GM23248 (cell line): ENCODE results near the gene SPATA25. TPM values are rescaled to one million over a fixed set of nuclear protein-coding genes. Genes with fewer than 3 reads are reported as not detected.

ENCODE experiments used
- DNase-seq: peaks from one replicate; pipeline ENCODE4 v3.0.0-alpha.2; 2015
- H2AFZ ChIP-seq: fragments of 200-600 bp; sonication (generic); 2 replicates; pipeline ENCODE4 v1.6.1; 2016; ENCODE audit warnings: antibody characterized with exemption
- H3F3A ChIP-seq: fragments of 200-600 bp; sonication (generic); 2 replicates; pipeline ENCODE4 v1.6.1; 2016; ENCODE audit warnings: mild to moderate bottlenecking, antibody characterized with exemption, mixed run types; ENCODE audit not compliant: insufficient read depth
- H3K27ac ChIP-seq: fragments of 200-600 bp; sonication (generic); 2 replicates; pipeline ENCODE4 v1.5.1; 2016; ENCODE audit warnings: mild to moderate bottlenecking
- H3K27me3 ChIP-seq: fragments of 200-600 bp; sonication (generic); replicated peaks from 2 replicates; pipeline ENCODE4 v1.6.1; 2016; ENCODE audit warnings: mild to moderate bottlenecking; ENCODE audit not compliant: insufficient read depth
- H3K36me3 ChIP-seq: fragments of 200-600 bp; sonication (generic); 2 replicates; pipeline ENCODE4 v1.6.1; 2016; ENCODE audit warnings: low read depth, mild to moderate bottlenecking
- H3K4me1 ChIP-seq: fragments of 200-600 bp; sonication (generic); 2 replicates; pipeline ENCODE4 v1.6.1; 2016; ENCODE audit warnings: mild to moderate bottlenecking; ENCODE audit not compliant: insufficient read depth
- H3K4me2 ChIP-seq: fragments of 200-600 bp; sonication (generic); one replicate; pipeline ENCODE4 v1.6.1; 2016; ENCODE audit warnings: mild to moderate bottlenecking; ENCODE audit not compliant: unreplicated experiment
- H3K4me3 ChIP-seq: fragments of 200-600 bp; sonication (generic); 2 replicates; pipeline ENCODE4 v1.5.1; 2016; ENCODE audit warnings: mild to moderate bottlenecking
- H3K79me2 ChIP-seq: fragments of 200-600 bp; sonication (generic); 2 replicates; pipeline ENCODE4 v1.6.1; 2016; ENCODE audit warnings: mild to moderate bottlenecking; ENCODE audit not compliant: insufficient read depth
- H3K9ac ChIP-seq: fragments of 200-600 bp; sonication (generic); 2 replicates; pipeline ENCODE4 v1.6.1; 2016; ENCODE audit warnings: mild to moderate bottlenecking
- H3K9me2 ChIP-seq: fragments of 200-600 bp; sonication (generic); 2 replicates; pipeline ENCODE4 v1.6.1; 2016; ENCODE audit warnings: mixed run types, mild to moderate bottlenecking, moderate library complexity; ENCODE audit not compliant: insufficient read depth
- H3K9me3 ChIP-seq: fragments of 200-600 bp; sonication (generic); one replicate; pipeline ENCODE4 v1.6.1; 2017; ENCODE audit warnings: low read depth
- H4K20me1 ChIP-seq: fragments of 200-600 bp; sonication (generic); 2 replicates; pipeline ENCODE4 v1.6.0; 2016; ENCODE audit not compliant: insufficient read depth
- EZH2 ChIP-seq: fragments of 200-600 bp; sonication (generic); IDR thresholded peaks from 2 replicates; pipeline ENCODE4 v1.6.1; 2018; ENCODE audit warnings: antibody characterized with exemption, mild to moderate bottlenecking; ENCODE audit not compliant: insufficient read depth, poor library complexity, severe bottlenecking
- EZH2phosphoT487 ChIP-seq: fragments of 200-600 bp; sonication (generic); IDR thresholded peaks from 2 replicates; pipeline ENCODE4 v1.6.1; 2018; ENCODE audit warnings: antibody characterized with exemption, moderate library complexity, mild to moderate bottlenecking, low read depth; ENCODE audit not compliant: insufficient read depth
- WGBS, 2 experiments: methylation state at CpG; one replicate each; pipeline ENCODE4 v1.1.6; 2015 to 2017; ENCODE audit warnings: low lambda C conversion rate in 2 of 2, low coverage in 1 of 2; ENCODE audit errors: missing lambda C conversion rate in 2 of 2; 5-methylcytosine and 5-hydroxymethylcytosine counted together
- in situ Hi-C: fragments of 300-500 bp; cut with MboI; formaldehyde crosslinking; loops from 2 replicates; pipeline ENCODE4 v1.15.0; 2020
- polyA plus RNA-seq: library from polyadenylated mRNA; unstranded; fragments of >200 nt; fragmentation: Nextera tagmentation; extraction: Ambion mirVana; gene quantifications from 2 replicates; pipeline ENCODE4 v1.2.1, GENCODE V29; 2016
- total RNA-seq: library from RNA; depleted of rRNA; stranded (reverse); fragments of >200 nt; shearing (Covaris generic); gene quantifications from 2 replicates; pipeline ENCODE4 v1.2.3, GENCODE V29; 2014

The SPATA25 gene
- total and polyA plus RNA-seq, 2 experiments from 2014 or later = not detected

- H3K79me2 ChIP-seq = 0 out of 2 replicates have a peak, but pooled peaks cover 4% of the 10 kb centered on the region
- no peak overlapping the region for H2AFZ ChIP-seq
- no peaks in the 10 kb centered on the region for H3K9me3 ChIP-seq
- peaks cover 14% of the 10 kb centered on the region; the same call in 1 of the 2 replicates for H3K36me3 ChIP-seq
- TF ChIP-seq EZH2phosphoT487 = no peak
- TF ChIP-seq EZH2 = no peak
- H3K27ac ChIP-seq = no peak overlapping the region
- H3K27me3 ChIP-seq = no peaks in the 10 kb centered on the region
- no peak overlapping the region for H3K9ac ChIP-seq
- no peak for DNase-seq
- no peaks in the 10 kb centered on the region for H4K20me1 ChIP-seq
- 85 to 87% methylated on average over 10 to 12 of the region's 12 CpGs for WGBS, 2 experiments
- no peak overlapping the region for H3K4me2 ChIP-seq
- in situ Hi-C loops = no loop called here
- no peaks in the 10 kb centered on the region for H3K4me1 ChIP-seq
- H3K9me2 ChIP-seq = no peaks in the 10 kb centered on the region
- no peaks in the 10 kb centered on the region for H3F3A ChIP-seq
- H3K4me3 ChIP-seq = no peak overlapping the region
Observed at GRCh38 chr20:45898285-45898684, 10.9 kb upstream of the SPATA25 start.

GRCh38 chr20:45897692-45898091 is 10.3 kb upstream of the SPATA25 start:
- no peaks in the 10 kb centered on the region for H3K9me3 ChIP-seq
- peaks cover 9% of the 10 kb centered on the region; the same call in 1 of the 2 replicates for H3K79me2 ChIP-seq
- H3K4me3 ChIP-seq = no peak overlapping the region
- H3F3A ChIP-seq = no peaks in the 10 kb centered on the region
- H3K4me2 ChIP-seq = no peak overlapping the region
- no peak overlapping the region for H3K27ac ChIP-seq
- no peak for TF ChIP-seq EZH2
- TF ChIP-seq EZH2phosphoT487 = no peak
- no peak overlapping the region for H2AFZ ChIP-seq
- WGBS, 2 experiments = 85 to 91% methylated on average over 7 of the region's 7 CpGs
- no peaks in the 10 kb centered on the region for H4K20me1 ChIP-seq
- H3K36me3 ChIP-seq = peaks cover 14% of the 10 kb centered on the region; the same call in 1 of the 2 replicates
- no peaks in the 10 kb centered on the region for H3K27me3 ChIP-seq
- no peak overlapping the region for H3K9ac ChIP-seq
- no peak for DNase-seq
- in situ Hi-C loops = no loop called here
- H3K9me2 ChIP-seq = no peaks in the 10 kb centered on the region
- no peaks in the 10 kb centered on the region for H3K4me1 ChIP-seq

GRCh38 chr20:45897289-45897688 is 9.9 kb upstream of the SPATA25 start:
- TF ChIP-seq EZH2phosphoT487 = no peak
- no peak for TF ChIP-seq EZH2
- Histone ChIP-seq H3K9me3 (no peaks in the 10 kb centered on the region), H3K4me1 (no peaks in the 10 kb centered on the region; the same call in 1 of the 2 replicates), H3K4me2 (no peak overlapping the region), H4K20me1 (no peaks in the 10 kb centered on the region), H3K9me2 (no peaks in the 10 kb centered on the region), H3K27me3 (no peaks in the 10 kb centered on the region), H3K4me3 (no peak overlapping the region), H3K9ac (no peak overlapping the region), H3K36me3 (peaks cover 14% of the 10 kb centered on the region; the same call in 1 of the 2 replicates), H3F3A (no peaks in the 10 kb centered on the region), H2AFZ (no peak overlapping the region), H3K27ac (no peak overlapping the region), H3K79me2 (peaks cover 13% of the 10 kb centered on the region; the same call in 1 of the 2 replicates)
- in situ Hi-C loops = no loop called here
- 53 to 55% methylated on average over 2 of the region's 2 CpGs for WGBS, 2 experiments
- no peak for DNase-seq

GRCh38 chr20:45896641-45897161 is 9.3 kb upstream of the SPATA25 start:
- TF ChIP-seq EZH2phosphoT487 (no peak), EZH2 (no peak)
- Histone ChIP-seq H3K4me2 (no peak overlapping the region), H3K9ac (no peak overlapping the region), H3K27me3 (no peaks in the 10 kb centered on the region), H2AFZ (no peak overlapping the region), H3K36me3 (peaks cover 14% of the 10 kb centered on the region; the same call in 1 of the 2 replicates), H3K9me3 (no peaks in the 10 kb centered on the region), H3K9me2 (no peaks in the 10 kb centered on the region), H3F3A (no peaks in the 10 kb centered on the region), H3K4me1 (no peaks in the 10 kb centered on the region; the same call in 1 of the 2 replicates), H3K79me2 (peaks cover 19% of the 10 kb centered on the region; the same call in 1 of the 2 replicates), H4K20me1 (no peaks in the 10 kb centered on the region), H3K4me3 (no peak overlapping the region), H3K27ac (no peak overlapping the region)
- WGBS, 2 experiments = 90 to 97% methylated on average over 12 to 14 of the region's 14 CpGs
- in situ Hi-C loops = no loop called here
- DNase-seq = no peak
